Diencephalon (tissue), 1 donor: ENCODE measurements around the gene CEP170B. TPM values are rescaled to one million over a fixed set of nuclear protein-coding genes. Genes with fewer than 3 reads are reported as not detected.

Experiments
- total RNA-seq: library from RNA; depleted of rRNA; stranded (reverse); fragments of >200 nt; gene quantifications from one replicate; pipeline ENCODE4 v1.2.3, GENCODE V29; 2014

Gene CEP170B
- total RNA-seq, result 31.8 TPM

DNA sequence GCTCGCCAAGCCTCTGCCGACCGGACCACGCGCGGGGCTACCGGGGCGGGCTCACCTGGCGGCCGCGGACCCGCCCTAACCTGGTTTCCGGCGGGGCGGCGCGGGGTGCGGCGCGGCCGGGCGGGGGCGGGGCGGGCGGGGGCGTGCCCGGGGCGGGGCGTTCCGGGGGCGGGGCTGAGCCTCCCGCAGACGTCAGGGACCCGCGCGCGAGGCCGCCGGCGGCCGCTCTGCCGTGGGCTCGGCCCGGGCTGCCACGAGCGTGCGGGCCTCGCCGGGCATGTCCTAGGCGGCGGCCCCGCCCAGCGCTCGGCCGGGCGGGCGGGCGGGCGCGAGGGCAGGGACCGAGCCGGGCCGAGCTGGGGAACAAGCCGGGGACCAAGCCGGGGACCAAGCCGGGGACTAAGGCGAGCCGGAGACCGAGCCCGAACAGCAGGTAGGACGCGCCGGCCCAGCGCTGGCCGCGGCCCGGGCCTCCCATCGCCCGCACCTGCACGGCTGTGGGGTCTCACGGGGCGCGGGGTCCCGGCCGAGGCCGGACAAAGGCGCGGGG, at the start of gene CEP170B:
Gene CEP170B (plus strand): TSS at position 188 of the 550 bp plus-strand sequence. CDS start 3,183 bp downstream, outside the sequence.

DNA sequence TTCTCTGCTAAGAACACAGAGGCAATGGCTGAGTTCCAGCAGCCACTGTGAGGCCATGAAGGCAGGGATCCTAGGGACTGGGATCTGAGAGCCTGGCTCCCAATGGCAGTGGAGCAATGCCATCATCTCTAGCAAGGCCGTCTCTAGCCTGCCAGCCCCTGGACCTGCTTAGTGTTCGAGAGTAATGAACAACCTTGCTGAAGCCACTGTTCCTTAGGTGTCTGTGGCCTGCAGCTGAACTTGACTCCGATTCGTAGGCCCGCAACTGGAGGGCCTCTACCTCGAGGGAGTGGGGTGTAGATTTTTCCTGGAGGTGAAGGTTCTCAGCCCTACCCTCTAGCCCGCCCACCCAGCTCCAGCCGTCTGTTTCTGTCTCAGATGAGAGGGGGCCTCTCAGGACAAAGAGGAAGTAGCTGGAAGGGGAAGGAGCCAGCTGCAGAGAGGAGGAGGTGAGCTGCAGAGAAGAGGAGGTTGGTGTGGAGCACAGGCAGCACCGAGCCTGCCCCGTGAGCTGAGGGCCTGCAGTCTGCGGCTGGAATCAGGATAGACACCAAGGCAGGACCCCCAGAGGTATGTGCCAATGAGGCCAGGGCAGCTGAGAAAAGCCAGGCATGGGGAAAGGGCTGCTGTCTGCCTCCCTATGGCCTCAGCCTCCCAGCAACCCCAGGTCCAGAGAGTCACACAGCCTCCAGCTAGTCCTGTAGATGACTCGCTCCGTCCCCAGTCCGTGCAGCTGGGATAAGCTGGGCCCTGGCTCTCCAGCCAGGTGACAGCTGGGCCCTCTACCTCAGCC, 59.5 kb downstream of the CEP170B start, which contains the start of gene PLD4:
Gene PLD4 (plus strand): TSS at position 459 of the 793 bp plus-strand sequence. CDS start 2,262 bp downstream, outside the sequence.

Other genes starting within 250 kb of the CEP170B start
- 9.7 TPM for gene INF2, start 175.7 kb upstream of the CEP170B start, total RNA-seq
- 6.7 TPM for gene ADSS1, start 141.0 kb upstream of the CEP170B start, total RNA-seq
- gene SIVA1, start 112.1 kb upstream of the CEP170B start, total RNA-seq, result 20.3 TPM
- gene AKT1, start 69.5 kb upstream of the CEP170B start, total RNA-seq, result 99.0 TPM
- gene ZBTB42, start 64.2 kb upstream of the CEP170B start, total RNA-seq, result 1.2 TPM
- 9.0 TPM for gene PLD4, start 59.6 kb downstream of the CEP170B start, total RNA-seq
- gene AHNAK2, start 113.1 kb downstream of the CEP170B start, total RNA-seq, result 30.7 TPM
- 12.9 TPM for gene CLBA1, start 120.5 kb downstream of the CEP170B start, total RNA-seq
- 10.8 TPM for gene CDCA4, start 155.8 kb downstream of the CEP170B start, total RNA-seq
- 0.46 TPM for gene GPR132, start 200.2 kb downstream of the CEP170B start, total RNA-seq